ENCODE measurements around the gene GALNT13.
A peak's percentile ranks its signal among the peaks of the same experiment; 100 is the strongest.

The GALNT13 gene

GRCh38 chr2:154331784-154332183 is 460.1 kb downstream of the GALNT13 start:
- no peak for DNase-seq

- DNase-seq, result no peak
Observed at GRCh38 chr2:154336201-154336600, 464.5 kb downstream of the GALNT13 start.

GRCh38 chr2:154338352-154338967 is 466.7 kb downstream of the GALNT13 start:
- DNase-seq, result no peak

GRCh38 chr2:154343282-154343681 is 471.6 kb downstream of the GALNT13 start:
- no peak for DNase-seq

GRCh38 chr2:154350911-154351310 is 479.2 kb downstream of the GALNT13 start:
- no peak for DNase-seq

- no peak for DNase-seq
Observed at GRCh38 chr2:154361276-154361675, 489.6 kb downstream of the GALNT13 start.

GRCh38 chr2:154368153-154368552 is 496.4 kb downstream of the GALNT13 start:
- no peak for DNase-seq

GRCh38 chr2:154370873-154371272 is 499.2 kb downstream of the GALNT13 start:
- DNase-seq, result no peak

GRCh38 chr2:154374416-154374815 is 502.7 kb downstream of the GALNT13 start:
- no peak for DNase-seq

- peak; percentile 62 for DNase-seq
Observed at GRCh38 chr2:154375579-154375931, 503.8 kb downstream of the GALNT13 start.

GRCh38 chr2:154381931-154382794 is 510.4 kb downstream of the GALNT13 start:
- no peak for DNase-seq

- DNase-seq, result no peak
Observed at GRCh38 chr2:154386186-154386585, 514.5 kb downstream of the GALNT13 start.

GRCh38 chr2:154391051-154391450 is 519.3 kb downstream of the GALNT13 start:
- no peak for DNase-seq

GRCh38 chr2:154392256-154392655 is 520.5 kb downstream of the GALNT13 start:
- DNase-seq, result no peak

GRCh38 chr2:154394600-154394999 is 522.9 kb downstream of the GALNT13 start:
- DNase-seq, result no peak

- DNase-seq, result no peak
Observed at GRCh38 chr2:154400563-154401290, 529.0 kb downstream of the GALNT13 start.

- DNase-seq, result no peak
Observed at GRCh38 chr2:154402213-154402612, 530.5 kb downstream of the GALNT13 start.

- no peak for DNase-seq
Observed at GRCh38 chr2:154403242-154403790, 531.6 kb downstream of the GALNT13 start.

- no peak for DNase-seq
Observed at GRCh38 chr2:154408786-154409185, 537.1 kb downstream of the GALNT13 start.

GRCh38 chr2:154422251-154422650 is 550.5 kb downstream of the GALNT13 start:
- no peak for DNase-seq

GRCh38 chr2:154425994-154426393 is 554.3 kb downstream of the GALNT13 start:
- DNase-seq, result no peak

GRCh38 chr2:154427453-154427852 is 555.7 kb downstream of the GALNT13 start:
- no peak for DNase-seq

GRCh38 chr2:154428022-154428421 is 556.3 kb downstream of the GALNT13 start:
- no peak for DNase-seq

GRCh38 chr2:154433010-154433409 is 561.3 kb downstream of the GALNT13 start:
- no peak for DNase-seq
